Neural cell (in vitro differentiated cells): ENCODE measurements around the gene FCRL6. TPM values are rescaled to one million over a fixed set of nuclear protein-coding genes. Genes with fewer than 3 reads are reported as not detected.

ENCODE experiments used
- H2AFZ ChIP-seq: fragments of 200-600, 300-800 bp; sonication (generic), shearing (Covaris generic); 2 replicates; pipeline ENCODE4 v1.6.0; 2014; ENCODE audit warnings: low read depth, mild to moderate bottlenecking, antibody characterized with exemption, low read length, moderate library complexity
- H3F3A ChIP-seq: fragments of 200-600 bp; shearing (Covaris generic); 2 replicates; pipeline ENCODE4 v1.6.1; 2016; ENCODE audit warnings: mild to moderate bottlenecking, moderate library complexity, mixed read lengths, antibody characterized with exemption, low read length; ENCODE audit not compliant: insufficient read depth, poor library complexity, severe bottlenecking
- H3K27ac ChIP-seq: fragments of 200-600, 300-800 bp; sonication (generic), shearing (Covaris generic); 2 replicates; pipeline ENCODE4 v1.5.1; 2014; ENCODE audit warnings: mild to moderate bottlenecking, low read length, moderate library complexity
- H3K27me3 ChIP-seq: fragments of 300-800, 200-600 bp; sonication (generic), shearing (Covaris generic); 2 replicates; pipeline ENCODE4 v1.6.0; 2014; ENCODE audit warnings: mild to moderate bottlenecking, low read depth, low read length, moderate library complexity; ENCODE audit not compliant: insufficient read depth
- H3K36me3 ChIP-seq: fragments of 300-800, 200-600 bp; sonication (generic), shearing (Covaris generic); 2 replicates; pipeline ENCODE4 v1.5.1; 2014; ENCODE audit warnings: mild to moderate bottlenecking, antibody characterized with exemption, low read length, moderate library complexity; ENCODE audit not compliant: insufficient read depth
- H3K4me2 ChIP-seq: fragments of 300-800, 200-600 bp; sonication (generic), shearing (Covaris generic); 2 replicates; pipeline ENCODE4 v1.6.0; 2014; ENCODE audit warnings: mild to moderate bottlenecking, low read length
- H3K4me3 ChIP-seq: fragments of 300-800, 200-600 bp; sonication (generic), shearing (Covaris generic); 2 replicates; pipeline ENCODE4 v1.5.1; 2014; ENCODE audit warnings: mild to moderate bottlenecking, low read length, moderate library complexity
- H3K79me2 ChIP-seq: fragments of 200-600 bp; shearing (Covaris generic); replicated peaks from 2 replicates; pipeline ENCODE4 v1.6.0; 2014; ENCODE audit warnings: mild to moderate bottlenecking, low read length, moderate library complexity; ENCODE audit not compliant: insufficient read depth
- H3K9ac ChIP-seq: fragments of 300-800, 200-600 bp; sonication (generic), shearing (Covaris generic); 2 replicates; pipeline ENCODE4 v1.6.1; 2016; ENCODE audit warnings: mild to moderate bottlenecking, low read length, mixed read lengths
- H3K9me2 ChIP-seq: fragments of 200-600 bp; shearing (Covaris generic); 2 replicates; pipeline ENCODE4 v1.6.1; 2016; ENCODE audit warnings: mild to moderate bottlenecking, low read length, mixed read lengths; ENCODE audit not compliant: insufficient read depth
- H3K9me3 ChIP-seq: fragments of 200-600, 300-800 bp; sonication (generic), shearing (Covaris generic); 2 replicates; pipeline ENCODE4 v1.6.1; 2016; ENCODE audit warnings: mild to moderate bottlenecking, mixed run types, low read length, moderate library complexity, mixed read lengths
- H4K20me1 ChIP-seq: fragments of 200-600 bp; shearing (Covaris generic); 2 replicates; pipeline ENCODE4 v1.6.1; 2016; ENCODE audit warnings: mild to moderate bottlenecking, mixed run types; ENCODE audit not compliant: insufficient read depth
- CTCF ChIP-seq: fragments of 450-650 bp; IDR thresholded peaks from 2 replicates; pipeline ENCODE4 v1.5.1; 2014; ENCODE audit warnings: antibody characterized with exemption, mild to moderate bottlenecking, moderate library complexity; ENCODE audit not compliant: poor library complexity, severe bottlenecking
- EP300 ChIP-seq: fragments of 450-650 bp; conservative IDR thresholded peaks from 2 replicates; pipeline ENCODE4 v1.6.1; 2014; ENCODE audit warnings: antibody characterized with exemption, mild to moderate bottlenecking, moderate library complexity; ENCODE audit not compliant: poor library complexity, severe bottlenecking
- EZH2 ChIP-seq: fragments of 200-600, 300-800 bp; shearing (Covaris generic), sonication (generic); IDR thresholded peaks from 2 replicates; pipeline ENCODE4 v1.6.1; 2014; ENCODE audit warnings: antibody characterized with exemption, low read length, borderline replicate concordance, mild to moderate bottlenecking; ENCODE audit not compliant: insufficient read depth, poor library complexity, severe bottlenecking
- MXI1 ChIP-seq: fragments of 450-650 bp; conservative IDR thresholded peaks from 2 replicates; pipeline ENCODE4 v1.6.1; 2014; ENCODE audit warnings: antibody characterized with exemption, mild to moderate bottlenecking; ENCODE audit not compliant: poor library complexity, severe bottlenecking
- POLR2AphosphoS5 ChIP-seq: IDR thresholded peaks from 2 replicates; pipeline ENCODE4 v1.6.1; 2012
- RAD21 ChIP-seq: fragments of 450-650 bp; conservative IDR thresholded peaks from 2 replicates; pipeline ENCODE4 v1.6.1; 2014; ENCODE audit warnings: antibody characterized with exemption, mild to moderate bottlenecking, moderate library complexity
- REST ChIP-seq: IDR thresholded peaks from 2 replicates; pipeline ENCODE4 v1.6.1; 2012; ENCODE audit warnings: borderline replicate concordance
- SMC3 ChIP-seq: fragments of 450-650 bp; conservative IDR thresholded peaks from 2 replicates; pipeline ENCODE4 v1.6.1; 2014; ENCODE audit warnings: antibody characterized with exemption, mild to moderate bottlenecking, moderate library complexity; ENCODE audit not compliant: poor library complexity
- TAF1 ChIP-seq: IDR thresholded peaks from 2 replicates; pipeline ENCODE4 v1.6.1; 2012; ENCODE audit warnings: low read depth
- polyA plus RNA-seq: library from polyadenylated mRNA; depleted of rRNA; stranded (reverse); fragments of >200 nt; gene quantifications from 2 replicates; pipeline ENCODE4 v1.2.3, GENCODE V29; 2014

The FCRL6 gene
- polyA plus RNA-seq, 1 donor from 2014 or later, result not detected

GRCh38 chr1:159848326-159848725, 46.2 kb downstream of the FCRL6 start:
- H3K36me3 ChIP-seq, result no peaks in the 10 kb centered on the region
- no peaks in the 10 kb centered on the region for H3F3A ChIP-seq
- no peaks in the 10 kb centered on the region for H3K9me3 ChIP-seq
- TF ChIP-seq RAD21, result no peak
- no peak for TF ChIP-seq SMC3
- no peak for TF ChIP-seq REST
- TF ChIP-seq POLR2AphosphoS5, result no peak
- TF ChIP-seq EZH2, result no peak
- TF ChIP-seq TAF1, result no peak
- TF ChIP-seq EP300, result no peak
- no peak for TF ChIP-seq CTCF
- TF ChIP-seq MXI1, result no peak
- H3K4me2 ChIP-seq, result no peak overlapping the region
- no peak overlapping the region for H3K4me3 ChIP-seq
- H4K20me1 ChIP-seq, result no peaks in the 10 kb centered on the region
- H3K9me2 ChIP-seq, result no peaks in the 10 kb centered on the region
- no peaks in the 10 kb centered on the region for H3K79me2 ChIP-seq
- no peak overlapping the region for H3K9ac ChIP-seq
- peaks cover 58% of the 10 kb centered on the region for H3K27me3 ChIP-seq
- H2AFZ ChIP-seq, result no peak overlapping the region
- H3K27ac ChIP-seq, result no peak overlapping the region

GRCh38 chr1:159849626-159850366, 47.6 kb downstream of the FCRL6 start:
- Histone ChIP-seq H2AFZ (no peak overlapping the region), H3K4me3 (no peak overlapping the region), H4K20me1 (no peaks in the 10 kb centered on the region), H3K9me3 (no peaks in the 10 kb centered on the region), H3F3A (no peaks in the 10 kb centered on the region), H3K36me3 (no peaks in the 10 kb centered on the region), H3K9me2 (no peaks in the 10 kb centered on the region), H3K27me3 (peaks cover 61% of the 10 kb centered on the region), H3K9ac (no peak overlapping the region), H3K4me2 (no peak overlapping the region), H3K27ac (no peak overlapping the region), H3K79me2 (no peaks in the 10 kb centered on the region)
- no peak for TF ChIP-seq CTCF
- TF ChIP-seq POLR2AphosphoS5, result no peak
- no peak for TF ChIP-seq TAF1
- TF ChIP-seq RAD21, result no peak
- no peak for TF ChIP-seq SMC3
- no peak for TF ChIP-seq MXI1
- no peak for TF ChIP-seq REST
- TF ChIP-seq EP300, result no peak
- TF ChIP-seq EZH2, result no peak
